Measurements from ENCODE around the gene BRAT1. TPM values are rescaled to one million over a fixed set of nuclear protein-coding genes. Genes with fewer than 3 reads are reported as not detected.

The BRAT1 gene
- total and polyA plus RNA-seq, 2 donors (not counting 1 experiment from before 2014, with no cell fraction given): 4.0 to 20.1 TPM

DNA sequence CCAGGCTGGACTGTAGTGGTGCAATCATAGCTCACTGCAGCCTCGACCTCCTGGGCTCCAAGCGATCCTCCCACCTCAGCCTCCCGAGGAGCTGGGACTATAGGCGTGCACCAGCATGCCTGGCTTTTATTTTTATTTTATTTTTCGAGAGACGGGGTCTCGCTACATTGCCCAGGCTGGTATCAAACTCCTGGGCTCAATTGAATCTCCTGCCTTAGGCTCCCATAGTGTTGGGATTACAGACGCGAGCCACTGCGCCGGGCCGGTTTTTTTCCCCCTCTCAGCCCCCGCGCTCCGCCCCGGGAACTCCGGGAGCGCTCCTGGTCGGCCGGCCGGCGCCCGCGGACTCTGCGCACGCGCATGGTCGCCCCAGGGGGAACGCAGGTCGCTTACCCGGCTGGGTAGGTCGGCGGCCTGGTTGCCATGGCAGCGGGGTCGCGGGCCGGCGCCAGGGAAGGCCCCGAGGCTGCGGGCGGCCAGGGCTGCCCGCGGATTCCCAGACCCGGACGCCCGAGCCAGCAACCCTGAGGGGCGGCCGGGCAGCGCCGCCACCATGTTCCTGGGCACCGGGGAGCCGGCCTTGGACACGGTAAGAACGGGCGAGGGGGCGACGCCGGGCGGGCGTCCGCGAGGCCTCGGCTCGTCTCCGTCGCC lies 3.4 kb upstream of the BRAT1 start, which contains the start of gene IQCE:
TSS of gene IQCE (plus strand) at position 351 of the 654 bp plus-strand sequence. CDS start at position 554, 203 bp downstream.
- H3K9me3 ChIP-seq (ENCODE audit: control insufficient read depth, insufficient read depth, low read depth, low read length): no peaks in the 10 kb centered on the region
- peak; percentile 86 to 90 for DNase-seq (ENCODE audit: low read depth in 2 of 2)

GRCh38 chr7:2554661-2555111 lies 638 bp downstream of the BRAT1 start:
- DNase-seq (ENCODE audit: low read depth in 2 of 2): no peak
- no peak overlapping the region for H2AFZ ChIP-seq (ENCODE audit: low read length)
- no peaks in the 10 kb centered on the region for H4K20me1 ChIP-seq (ENCODE audit: control insufficient read depth, extremely low read depth, insufficient read depth, low read length)
- peak overlapping the region; percentile 71 to 83 (median 74) for H3K4me3 ChIP-seq (replicated peaks in 1 of 4; ENCODE audit: control extremely low read depth in 1 of 4, insufficient read depth in 1 of 4, low read depth in 3 of 4, low read length in 4 of 4)
- H3K4me1 ChIP-seq (ENCODE audit: control insufficient read depth, extremely low read depth, insufficient read depth, low read length): peaks cover 2% of the 10 kb centered on the region
- H3K27me3 ChIP-seq (ENCODE audit: control insufficient read depth, insufficient read depth, low read length): no peaks in the 10 kb centered on the region
- H3K36me3 ChIP-seq (ENCODE audit: control insufficient read depth, insufficient read depth, low read length): peaks cover 2% of the 10 kb centered on the region
- H3K27ac ChIP-seq (ENCODE audit: insufficient read depth, low read length): peak overlapping the region; percentile 100
- H3K79me2 ChIP-seq (ENCODE audit: control insufficient read depth, insufficient read depth, low read length): peaks cover 10% of the 10 kb centered on the region
- H3K9ac ChIP-seq (ENCODE audit: insufficient read depth, low read length): peak overlapping the region; percentile 99
- peak overlapping the region; percentile 99 for H3K4me2 ChIP-seq (ENCODE audit: extremely low read depth, insufficient read depth, low read length)
- H3K9me3 ChIP-seq (ENCODE audit: control insufficient read depth, insufficient read depth, low read depth, low read length): no peaks in the 10 kb centered on the region
- TF ChIP-seq EZH2 (IDR thresholded peaks at IDR 0.05; ENCODE audit: low read length, missing control alignments) (no peak), CTCF (conservative IDR thresholded peaks at IDR 0.05 in 1 of 2, IDR thresholded peaks at IDR 0.05 in 1 of 2; ENCODE audit: low read depth in 1 of 2, low read length in 2 of 2) (no peak)

More for the DNA sequence above, 3.4 kb upstream of the BRAT1 start, which contains the start of gene IQCE:
- H3K36me3 ChIP-seq (ENCODE audit: control insufficient read depth, insufficient read depth, low read length): no peaks in the 10 kb centered on the region
- no peaks in the 10 kb centered on the region for H3K27me3 ChIP-seq (ENCODE audit: control insufficient read depth, insufficient read depth, low read length)
- H3K4me2 ChIP-seq (ENCODE audit: extremely low read depth, insufficient read depth, low read length): peak within 1 kb of the TSS; percentile 80
- H2AFZ ChIP-seq (ENCODE audit: low read length): peak within 1 kb of the TSS; percentile 73
- no peak for TF ChIP-seq EZH2 (IDR thresholded peaks at IDR 0.05; ENCODE audit: low read length, missing control alignments)
- no peak for TF ChIP-seq CTCF (conservative IDR thresholded peaks at IDR 0.05 in 1 of 2, IDR thresholded peaks at IDR 0.05 in 1 of 2; ENCODE audit: low read depth in 1 of 2, low read length in 2 of 2)
- peak within 1 kb of the TSS; percentile 72 to 84 (median 82) for H3K4me3 ChIP-seq (replicated peaks in 1 of 4; ENCODE audit: control extremely low read depth in 1 of 4, insufficient read depth in 1 of 4, low read depth in 3 of 4, low read length in 4 of 4)
- peak within 1 kb of the TSS; percentile 77 for H3K27ac ChIP-seq (ENCODE audit: insufficient read depth, low read length)
- no peaks in the 10 kb centered on the region for H4K20me1 ChIP-seq (ENCODE audit: control insufficient read depth, extremely low read depth, insufficient read depth, low read length)
- peaks cover 4% of the 10 kb centered on the region for H3K4me1 ChIP-seq (ENCODE audit: control insufficient read depth, extremely low read depth, insufficient read depth, low read length)
- H3K9ac ChIP-seq (ENCODE audit: insufficient read depth, low read length): peak within 1 kb of the TSS; percentile 79
- H3K79me2 ChIP-seq (ENCODE audit: control insufficient read depth, insufficient read depth, low read length): peaks cover 13% of the 10 kb centered on the region

GRCh38 chr7:2553831-2554581 lies 1.3 kb downstream of the BRAT1 start:
- no peaks in the 10 kb centered on the region for H4K20me1 ChIP-seq (ENCODE audit: control insufficient read depth, extremely low read depth, insufficient read depth, low read length)
- peak overlapping the region; percentile 99 for H3K4me2 ChIP-seq (ENCODE audit: extremely low read depth, insufficient read depth, low read length)
- DNase-seq (ENCODE audit: low read depth in 2 of 2): no peak
- H2AFZ ChIP-seq (ENCODE audit: low read length): no peak overlapping the region
- no peak for TF ChIP-seq CTCF (conservative IDR thresholded peaks at IDR 0.05 in 1 of 2, IDR thresholded peaks at IDR 0.05 in 1 of 2; ENCODE audit: low read depth in 1 of 2, low read length in 2 of 2)
- TF ChIP-seq EZH2 (IDR thresholded peaks at IDR 0.05; ENCODE audit: low read length, missing control alignments): no peak
- H3K27me3 ChIP-seq (ENCODE audit: control insufficient read depth, insufficient read depth, low read length): no peaks in the 10 kb centered on the region
- H3K4me1 ChIP-seq (ENCODE audit: control insufficient read depth, extremely low read depth, insufficient read depth, low read length): peaks cover 2% of the 10 kb centered on the region
- H3K9me3 ChIP-seq (ENCODE audit: control insufficient read depth, insufficient read depth, low read depth, low read length): no peaks in the 10 kb centered on the region
- H3K4me3 ChIP-seq (replicated peaks in 1 of 4; ENCODE audit: control extremely low read depth in 1 of 4, insufficient read depth in 1 of 4, low read depth in 3 of 4, low read length in 4 of 4): peak overlapping the region; percentile 71 to 83 (median 74)
- H3K27ac ChIP-seq (ENCODE audit: insufficient read depth, low read length): no peak overlapping the region
- H3K36me3 ChIP-seq (ENCODE audit: control insufficient read depth, insufficient read depth, low read length): peaks cover 2% of the 10 kb centered on the region
- H3K79me2 ChIP-seq (ENCODE audit: control insufficient read depth, insufficient read depth, low read length): peaks cover 8% of the 10 kb centered on the region
- peak overlapping the region; percentile 99 for H3K9ac ChIP-seq (ENCODE audit: insufficient read depth, low read length)

All from fibroblast of lung (primary cell).